Stimulated activated CD4-positive, alpha-beta T cell treated with anti-CD3 and anti-CD28 coated beads, Interleukin-4, amount 100 ng/mL, for 48 hours (primary cell): Measurements from ENCODE around the gene ZNF32.

Source experiments
- DNase-seq, 2 donors: peaks; one replicate each; pipeline ENCODE4 v3.0.0-alpha.2; 2020; ENCODE audit warnings: low read depth in 2 of 2

The ZNF32 gene

DNA sequence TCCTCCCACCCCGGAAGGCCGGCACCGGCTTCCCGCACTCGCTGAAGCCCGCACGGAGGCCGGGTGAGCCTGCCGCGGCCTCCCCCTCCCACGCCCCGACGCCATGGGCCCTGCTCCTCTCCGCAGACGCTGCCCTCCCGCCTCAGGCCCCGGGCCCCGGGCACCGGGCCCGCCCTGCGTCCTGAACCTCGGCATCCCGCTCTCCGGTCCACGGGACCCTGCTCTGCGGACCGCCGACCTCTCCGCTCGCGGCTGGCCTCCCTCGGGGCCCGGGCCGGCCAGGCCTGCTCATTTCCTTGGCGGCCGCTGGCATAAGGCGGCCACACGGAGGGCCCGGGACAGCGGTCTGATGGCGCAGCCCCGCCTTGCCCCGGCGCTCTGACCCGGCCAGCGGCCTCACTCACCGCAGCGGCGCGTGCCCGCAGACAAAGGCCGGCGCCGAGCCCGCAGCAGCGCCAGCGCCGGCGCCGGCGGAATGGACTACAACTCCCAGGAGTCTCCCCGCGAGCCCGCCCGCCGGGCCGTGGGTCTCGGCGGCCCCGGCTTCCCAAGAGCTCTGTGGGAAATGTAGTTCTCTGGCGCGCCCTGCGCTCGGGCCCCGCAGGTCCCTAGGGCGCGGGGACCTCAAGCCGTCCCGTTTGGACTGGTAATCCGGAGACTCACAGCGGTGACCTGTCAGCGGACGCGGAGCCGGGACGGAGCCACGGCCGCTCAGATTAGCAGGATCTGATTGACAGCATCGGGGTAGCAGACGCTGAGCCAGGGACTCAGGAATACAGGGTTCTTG, at the start of gene ZNF32:
Gene ZNF32, minus strand, starts transcription at position 484 of the 787 bp plus-strand sequence. CDS start 2,748 bp downstream, outside the sequence.
- DNase-seq: peak; percentile 69 to 79

GRCh38 chr10:43698156-43698555, 49.5 kb upstream of the ZNF32 start:
- no peak for DNase-seq

GRCh38 chr10:43696909-43697483, 48.3 kb upstream of the ZNF32 start:
- no peak for DNase-seq

- DNase-seq: no peak
Observed at GRCh38 chr10:43695730-43696129, 47.0 kb upstream of the ZNF32 start.

DNA sequence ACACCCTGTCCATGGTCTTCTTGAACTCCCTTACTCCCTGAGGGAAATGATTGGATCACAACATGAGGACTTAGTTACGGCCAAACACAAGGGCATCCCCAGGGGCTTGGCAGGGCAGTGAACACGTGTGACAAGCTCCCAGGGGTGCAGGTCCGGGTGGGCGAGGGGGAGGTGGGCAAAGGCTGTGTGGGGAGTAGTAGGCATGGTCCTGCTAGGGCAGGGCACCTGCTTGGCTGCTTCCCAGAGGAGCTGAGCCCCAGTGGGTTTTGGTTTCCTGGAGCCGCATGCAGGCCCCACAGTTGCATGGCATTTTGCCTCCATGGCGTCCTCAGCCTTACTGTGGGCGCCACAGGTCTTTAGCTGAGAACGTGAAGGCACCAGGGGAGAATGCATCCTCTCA, 46.6 kb upstream of the ZNF32 start:
- DNase-seq: no peak

DNA sequence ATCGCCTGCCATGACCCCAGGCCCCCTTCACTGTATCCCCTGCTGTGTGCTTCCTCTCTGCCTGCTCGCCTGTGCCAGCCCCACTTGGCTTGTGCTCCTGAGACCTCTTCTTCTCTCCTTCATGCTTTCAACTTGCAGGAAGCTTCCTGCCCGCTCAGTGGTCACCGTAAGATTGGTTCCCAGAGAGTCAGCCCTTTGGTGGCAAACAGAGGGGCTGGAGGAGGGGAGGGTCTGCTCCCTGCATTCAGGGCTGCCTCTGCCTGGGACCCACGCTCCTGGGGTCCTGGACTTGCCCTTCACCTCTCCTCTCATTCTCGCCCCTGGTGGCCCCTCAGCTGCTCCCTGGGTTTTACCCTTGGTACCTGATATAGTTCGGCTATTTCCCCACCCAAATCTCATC, 45.8 kb upstream of the ZNF32 start:
- no peak for DNase-seq

GRCh38 chr10:43693602-43694001, 44.9 kb upstream of the ZNF32 start:
- DNase-seq: no peak

- no peak for DNase-seq
Observed at GRCh38 chr10:43692051-43692825, 43.6 kb upstream of the ZNF32 start.

- no peak for DNase-seq
Observed at GRCh38 chr10:43691485-43691884, 42.8 kb upstream of the ZNF32 start.

GRCh38 chr10:43689955-43690771, 41.5 kb upstream of the ZNF32 start:
- DNase-seq: peak; percentile 80 to 85

- peak; percentile 15 to 23 for DNase-seq
Observed at GRCh38 chr10:43689618-43689954, 40.9 kb upstream of the ZNF32 start.

DNA sequence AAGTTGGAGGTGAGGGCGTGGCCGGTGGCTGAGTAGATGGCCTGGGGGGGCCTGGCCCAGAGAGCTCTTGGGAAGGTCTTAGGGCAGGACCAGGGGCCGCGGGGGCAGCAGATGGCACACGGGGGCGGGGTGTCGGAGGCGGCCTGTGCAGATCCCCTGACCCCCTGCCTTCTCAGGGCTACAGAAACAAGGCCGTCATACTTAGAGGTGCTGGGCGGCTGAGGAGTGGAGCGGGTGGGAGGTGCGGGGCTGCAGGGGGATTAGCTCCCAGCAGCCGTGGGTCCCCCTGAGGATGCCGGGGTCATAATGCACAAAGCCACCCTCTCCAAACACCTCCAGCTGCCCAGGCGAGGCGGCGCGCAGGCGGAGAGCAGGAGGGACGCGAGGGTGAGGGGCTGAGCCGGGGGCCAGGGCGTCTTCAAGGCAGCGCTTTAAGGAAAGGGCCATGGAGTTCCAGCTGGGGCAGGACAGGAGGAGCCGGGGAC, 40.4 kb upstream of the ZNF32 start:
- no peak for DNase-seq

GRCh38 chr10:43688348-43688892, 39.7 kb upstream of the ZNF32 start:
- DNase-seq: no peak

GRCh38 chr10:43687373-43687772, 38.7 kb upstream of the ZNF32 start:
- DNase-seq: no peak

- no peak for DNase-seq
Observed at GRCh38 chr10:43686414-43686813, 37.7 kb upstream of the ZNF32 start.

- no peak for DNase-seq
Observed at GRCh38 chr10:43685744-43686143, 37.1 kb upstream of the ZNF32 start.

DNA sequence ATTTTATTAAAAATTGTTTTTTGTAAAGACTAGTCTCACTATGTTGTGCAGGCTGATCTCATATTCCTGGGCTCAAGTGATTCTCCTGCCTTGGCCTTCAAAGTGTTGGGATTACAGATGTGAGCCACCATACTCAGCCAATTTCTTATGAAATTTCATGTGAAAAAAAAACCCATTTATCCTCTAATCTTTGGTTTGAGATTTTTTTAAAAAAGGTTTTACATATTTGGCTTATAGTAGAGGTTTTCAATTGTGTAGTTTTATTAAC, 35.5 kb upstream of the ZNF32 start:
- no peak for DNase-seq

- DNase-seq: peak in 1 of 2 donors; percentile 21
Observed at GRCh38 chr10:43683451-43684291, 35.0 kb upstream of the ZNF32 start.

DNA sequence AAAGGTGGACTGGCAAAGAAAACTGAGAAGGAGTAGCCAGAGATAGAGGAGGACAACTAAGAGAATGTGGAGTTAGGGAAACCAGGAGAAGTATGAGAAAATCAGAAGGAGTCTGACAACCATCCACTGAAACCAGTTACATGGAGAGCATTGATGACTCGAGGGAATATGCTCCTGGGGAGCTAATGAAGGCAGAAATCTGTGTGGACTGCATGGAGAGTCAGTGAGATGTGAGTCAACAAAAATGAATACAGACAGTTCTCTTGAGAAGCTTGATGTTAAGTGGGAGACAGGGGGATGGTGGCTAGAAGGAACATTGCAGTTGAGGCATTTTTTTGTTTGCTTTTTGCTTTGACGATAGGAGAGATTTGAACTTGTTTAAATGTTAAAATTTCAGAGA, 34.3 kb upstream of the ZNF32 start:
- DNase-seq: no peak

DNA sequence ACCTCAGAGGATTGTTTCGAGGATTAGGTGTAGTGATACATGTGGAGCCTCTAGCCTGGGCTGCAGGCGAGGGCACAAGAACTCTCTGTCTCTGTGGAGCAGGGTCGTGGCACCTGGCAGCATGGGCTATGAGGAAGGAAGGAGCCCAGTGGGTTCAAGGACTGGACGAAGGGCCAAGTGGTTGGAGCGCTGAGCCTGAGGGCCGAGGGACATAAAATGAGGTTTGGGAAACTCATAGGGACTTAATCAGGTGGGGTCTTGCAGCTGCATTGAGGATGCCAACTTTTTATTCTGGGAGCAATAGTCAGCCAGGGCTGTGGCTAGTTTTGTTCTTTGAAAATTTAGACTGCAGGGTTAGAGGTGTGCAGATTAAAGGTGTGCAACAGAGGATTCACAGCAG, 33.0 kb upstream of the ZNF32 start:
- no peak for DNase-seq

DNA sequence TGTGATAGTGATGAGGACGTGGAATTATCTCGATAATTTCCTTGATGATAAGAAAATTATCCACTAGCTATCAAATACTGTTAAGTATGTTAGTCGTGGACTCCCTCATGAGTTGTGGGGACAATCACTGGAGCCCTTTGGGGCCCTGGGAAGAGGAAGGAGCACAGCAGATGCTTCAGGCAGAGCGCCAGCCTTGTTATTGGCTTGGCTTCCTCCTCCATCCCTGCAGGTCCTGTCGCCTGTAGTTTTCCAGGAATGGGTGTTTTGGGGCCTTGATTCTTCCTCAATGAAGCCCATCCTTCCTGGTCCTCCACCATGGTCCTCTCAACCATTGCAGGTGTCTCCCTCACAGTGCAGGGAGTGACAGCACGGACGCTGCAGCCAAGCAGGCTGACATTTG, 32.5 kb upstream of the ZNF32 start:
- DNase-seq: no peak
